Vagina (tissue), 2 donors: ENCODE results near the gene PLRG1. TPM values are rescaled to one million over a fixed set of nuclear protein-coding genes. Genes with fewer than 3 reads are reported as not detected.
A peak's percentile ranks its signal among the peaks of the same experiment; 100 is the strongest.

ENCODE experiments used
- DNase-seq, 2 donors: peaks; one replicate each; pipeline ENCODE4 v3.0.0-alpha.2; 2017; ENCODE audit errors: extremely low spot score in 2 of 2
- H3K27ac ChIP-seq: fragments of 200-600 bp; sonication (generic); one replicate; pipeline ENCODE4 v1.5.1; 2019
- H3K27me3 ChIP-seq: fragments of 200-600 bp; sonication (generic); one replicate; pipeline ENCODE4 v1.5.1; 2019
- H3K36me3 ChIP-seq, 2 donors: fragments of 200-600 bp; sonication (generic); one replicate each; pipeline ENCODE4 v1.5.1; 2017 to 2019
- H3K4me1 ChIP-seq: fragments of 200-600 bp; sonication (generic); one replicate; pipeline ENCODE4 v1.5.1; 2019
- H3K4me3 ChIP-seq, 2 donors: fragments of 200-600 bp; sonication (generic); 1 replicate in 1 of 2; 2 replicates in 1 of 2; pipeline ENCODE4 v1.5.1; 2016 to 2019
- H3K9me3 ChIP-seq: fragments of 200-600 bp; sonication (generic); one replicate; pipeline ENCODE4 v1.5.1; 2019
- POLR2A ChIP-seq, 2 donors: fragments of 450-650 bp; IDR thresholded peaks; one replicate each; pipeline ENCODE4 v1.6.1; 2017; ENCODE audit warnings: antibody characterized with exemption in 2 of 2, mild to moderate bottlenecking in 2 of 2, moderate library complexity in 2 of 2
- POLR2AphosphoS5 ChIP-seq, 2 donors: sonication (generic); formaldehyde crosslinking; IDR thresholded peaks; one replicate each; pipeline ENCODE4 v1.9.0; 2017; ENCODE audit warnings: antibody characterized with exemption in 2 of 2, mild to moderate bottlenecking in 2 of 2, low read depth in 1 of 2; ENCODE audit not compliant: insufficient read depth in 1 of 2
- intact Hi-C: fragments of 100-400 bp; cut with DNase I; formaldehyde crosslinking; loops from one replicate; pipeline ENCODE4 v1.15.1; 2023
- total RNA-seq: library from RNA; depleted of rRNA; stranded (reverse); fragments of >200 nt; gene quantifications from one replicate; pipeline ENCODE4 v1.2.3, GENCODE V29; 2016
- TF ChIP-seq, protein P1 (sequence below), 3 experiments: fragments of 450-650 bp in 2 of 3; fragments of 200-600 bp in 1 of 3; sonication (generic) in 1 of 3; IDR thresholded peaks; one replicate each; pipeline ENCODE4 v1.5.1; 2017 to 2019; ENCODE audit warnings: antibody characterized with exemption in 3 of 3, mild to moderate bottlenecking in 2 of 3, moderate library complexity in 2 of 3

Gene PLRG1
- total RNA-seq, 1 donor from 2014 or later = 41.3 TPM

DNA sequence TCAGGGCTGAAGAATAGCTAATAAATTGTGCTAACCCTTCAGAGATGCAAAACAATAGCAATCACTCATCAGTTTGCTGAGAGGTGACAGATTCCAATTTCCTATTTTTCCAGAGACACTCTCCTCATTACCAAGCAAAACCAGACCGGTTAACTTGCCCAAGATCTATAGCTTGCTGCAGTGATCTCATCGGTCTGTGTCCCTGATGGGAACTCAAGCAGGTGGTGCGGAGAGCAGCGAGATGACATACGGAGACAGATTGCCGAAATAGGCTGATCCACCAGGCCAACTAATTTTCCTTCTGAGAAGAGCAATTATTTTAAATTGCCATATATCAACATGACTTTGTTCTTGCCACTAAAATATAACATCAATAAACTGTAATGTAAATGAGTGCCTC lies 48.1 kb downstream of the PLRG1 start:
- H3K9me3 ChIP-seq = no peaks in the 10 kb centered on the region
- H3K27ac ChIP-seq = no peak overlapping the region
- H3K4me3 ChIP-seq = no peak overlapping the region
- H3K4me1 ChIP-seq = no peaks in the 10 kb centered on the region
- no peaks in the 10 kb centered on the region for H3K36me3 ChIP-seq
- no peak for DNase-seq
- intact Hi-C loops = no loop called here
- TF ChIP-seq POLR2A (IDR thresholded peaks at IDR 0.05) = no peak
- TF ChIP-seq POLR2AphosphoS5 (IDR thresholded peaks at IDR 0.05; ENCODE audit: insufficient read depth in 1 of 2, low read depth in 1 of 2) = no peak
- TF ChIP-seq, protein P1, sequence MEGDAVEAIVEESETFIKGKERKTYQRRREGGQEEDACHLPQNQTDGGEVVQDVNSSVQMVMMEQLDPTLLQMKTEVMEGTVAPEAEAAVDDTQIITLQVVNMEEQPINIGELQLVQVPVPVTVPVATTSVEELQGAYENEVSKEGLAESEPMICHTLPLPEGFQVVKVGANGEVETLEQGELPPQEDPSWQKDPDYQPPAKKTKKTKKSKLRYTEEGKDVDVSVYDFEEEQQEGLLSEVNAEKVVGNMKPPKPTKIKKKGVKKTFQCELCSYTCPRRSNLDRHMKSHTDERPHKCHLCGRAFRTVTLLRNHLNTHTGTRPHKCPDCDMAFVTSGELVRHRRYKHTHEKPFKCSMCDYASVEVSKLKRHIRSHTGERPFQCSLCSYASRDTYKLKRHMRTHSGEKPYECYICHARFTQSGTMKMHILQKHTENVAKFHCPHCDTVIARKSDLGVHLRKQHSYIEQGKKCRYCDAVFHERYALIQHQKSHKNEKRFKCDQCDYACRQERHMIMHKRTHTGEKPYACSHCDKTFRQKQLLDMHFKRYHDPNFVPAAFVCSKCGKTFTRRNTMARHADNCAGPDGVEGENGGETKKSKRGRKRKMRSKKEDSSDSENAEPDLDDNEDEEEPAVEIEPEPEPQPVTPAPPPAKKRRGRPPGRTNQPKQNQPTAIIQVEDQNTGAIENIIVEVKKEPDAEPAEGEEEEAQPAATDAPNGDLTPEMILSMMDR (IDR thresholded peaks at IDR 0.05) = no peak
- H3K27me3 ChIP-seq = no peaks in the 10 kb centered on the region

DNA sequence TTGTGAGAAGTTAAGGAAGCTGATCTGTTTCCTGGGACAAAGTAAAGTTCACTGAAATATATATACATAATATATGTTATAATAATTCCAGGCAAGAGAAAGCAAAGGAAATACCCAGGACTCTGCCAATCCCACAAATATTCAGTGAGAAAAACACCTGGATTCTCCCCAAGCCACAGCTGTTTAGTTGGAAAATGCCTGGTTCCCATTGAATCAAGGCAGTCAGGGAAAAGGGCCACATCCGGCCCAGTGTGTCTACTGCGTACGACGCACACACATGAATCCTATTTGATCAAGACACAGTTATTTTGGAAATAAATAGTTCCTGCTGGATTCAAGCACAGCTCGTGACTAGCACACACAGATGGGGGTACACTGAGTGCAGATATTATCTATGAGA lies 52.3 kb downstream of the PLRG1 start:
- intact Hi-C loops = no loop called here
- Histone ChIP-seq H3K9me3 (no peaks in the 10 kb centered on the region), H3K27ac (no peak overlapping the region), H3K4me3 (no peak overlapping the region), H3K4me1 (no peaks in the 10 kb centered on the region), H3K36me3 (no peaks in the 10 kb centered on the region), H3K27me3 (no peaks in the 10 kb centered on the region)
- no peak for TF ChIP-seq POLR2A (IDR thresholded peaks at IDR 0.05)
- no peak for TF ChIP-seq POLR2AphosphoS5 (IDR thresholded peaks at IDR 0.05; ENCODE audit: insufficient read depth in 1 of 2, low read depth in 1 of 2)
- TF ChIP-seq, protein P1 (IDR thresholded peaks at IDR 0.05) = no peak
- DNase-seq = no peak

- Histone ChIP-seq H3K27ac (no peak overlapping the region), H3K9me3 (no peaks in the 10 kb centered on the region), H3K27me3 (no peaks in the 10 kb centered on the region), H3K4me1 (peaks cover 17% of the 10 kb centered on the region), H3K4me3 (no peak overlapping the region), H3K36me3 (no peaks in the 10 kb centered on the region)
- DNase-seq = no peak
- TF ChIP-seq POLR2AphosphoS5 (IDR thresholded peaks at IDR 0.05; ENCODE audit: insufficient read depth in 1 of 2, low read depth in 1 of 2) = no peak
- no peak for TF ChIP-seq POLR2A (IDR thresholded peaks at IDR 0.05)
- TF ChIP-seq, protein P1 (IDR thresholded peaks at IDR 0.05) = no peak
- intact Hi-C loops = no loop called here
These were observed 54.3 kb downstream of the PLRG1 start for GRCh38 chr4:154495867-154496266.

- no peaks in the 10 kb centered on the region for H3K36me3 ChIP-seq
- peaks cover 28% of the 10 kb centered on the region for H3K4me1 ChIP-seq
- no peaks in the 10 kb centered on the region for H3K9me3 ChIP-seq
- H3K4me3 ChIP-seq = peak overlapping the region; percentile 33 to 46
- H3K27me3 ChIP-seq = no peaks in the 10 kb centered on the region
- intact Hi-C loops = no loop called here
- H3K27ac ChIP-seq = no peak overlapping the region
- no peak for TF ChIP-seq POLR2AphosphoS5 (IDR thresholded peaks at IDR 0.05; ENCODE audit: insufficient read depth in 1 of 2, low read depth in 1 of 2)
- TF ChIP-seq, protein P1 (IDR thresholded peaks at IDR 0.05) = no peak
- TF ChIP-seq POLR2A (IDR thresholded peaks at IDR 0.05) = no peak
- DNase-seq = no peak
These were observed 57.9 kb downstream of the PLRG1 start for GRCh38 chr4:154492288-154492687.

DNA sequence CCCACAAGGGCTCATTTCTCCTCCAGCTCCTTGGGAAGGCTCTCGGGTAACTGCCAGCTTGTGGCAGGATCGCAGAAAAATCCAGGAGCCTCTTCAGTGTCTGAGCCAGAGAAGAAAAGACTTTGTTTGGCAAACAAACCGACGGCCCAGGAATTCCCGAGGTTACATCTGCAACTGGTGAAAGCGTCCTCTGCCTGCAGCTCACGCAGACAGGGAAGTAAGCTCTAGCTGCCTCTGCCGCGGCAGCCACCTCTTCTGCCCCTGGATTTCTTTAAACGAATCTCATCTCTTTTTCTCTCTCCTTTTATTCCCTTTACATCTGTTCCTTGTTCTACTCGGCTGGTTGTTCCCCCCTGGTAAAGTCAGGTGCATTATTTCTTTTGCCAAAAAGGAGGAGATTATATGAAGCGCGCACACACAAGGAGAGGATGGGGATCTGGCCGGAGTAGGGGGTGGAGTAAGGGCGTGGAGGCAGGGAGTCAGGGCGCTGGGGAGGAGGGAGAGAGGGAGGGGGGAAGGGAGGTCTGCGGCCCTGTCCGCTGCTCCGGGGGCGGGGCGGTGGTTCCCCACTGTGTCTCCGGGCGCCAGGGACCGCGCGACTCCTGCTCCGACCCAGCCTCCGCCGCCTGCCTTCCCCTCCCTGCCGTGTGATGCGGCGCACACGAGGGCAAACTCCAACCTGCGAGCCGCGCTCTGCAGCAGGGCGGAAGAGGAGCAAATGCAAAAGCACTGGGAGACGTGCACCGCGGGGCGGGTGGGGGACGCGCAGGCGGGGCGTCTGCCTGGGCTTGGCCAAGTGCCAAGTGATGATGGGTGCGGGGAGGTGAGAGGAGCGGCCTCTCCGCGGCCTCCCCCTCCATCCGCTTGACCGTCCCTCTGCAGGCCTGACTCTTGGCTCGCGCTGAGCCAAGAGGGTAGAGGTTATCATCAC lies 58.6 kb downstream of the PLRG1 start, which contains the start of gene DCHS2:
TSS of gene DCHS2 (minus strand) at position 459 of the 931 bp plus-strand sequence. CDS start at position 15, 444 bp downstream.
- Histone ChIP-seq H3K4me3 (peak within 1 kb of the TSS; percentile 33 to 46), H3K4me1 (peaks cover 28% of the 10 kb centered on the region), H3K27ac (no peak within 1 kb of the TSS), H3K9me3 (no peaks in the 10 kb centered on the region), H3K36me3 (no peaks in the 10 kb centered on the region), H3K27me3 (no peaks in the 10 kb centered on the region)
- no peak for TF ChIP-seq POLR2AphosphoS5 (IDR thresholded peaks at IDR 0.05; ENCODE audit: insufficient read depth in 1 of 2, low read depth in 1 of 2)
- TF ChIP-seq POLR2A (IDR thresholded peaks at IDR 0.05) = no peak
- TF ChIP-seq, protein P1 (IDR thresholded peaks at IDR 0.05) = no peak
- DNase-seq = no peak
- intact Hi-C loops = no loop called here
